IPS-NIHi7 (cell line): ENCODE results near the gene LILRA2.
"Not testable (repeated sequence)": the region's sequence is repeated elsewhere in the genome, so short reads cannot be mapped to it uniquely, and the experiment has no call there.

ENCODE experiments used
- DNase-seq: peaks from one replicate; pipeline ENCODE4 v3.0.0; 2012; ENCODE audit warnings: mixed read lengths; ENCODE audit errors: extremely low spot score

The LILRA2 gene

GRCh38 chr19:54609356-54609791 lies 35.8 kb downstream of the LILRA2 start:
- no peak for DNase-seq

- no peak for DNase-seq
Observed at GRCh38 chr19:54612428-54612827, 38.8 kb downstream of the LILRA2 start.

- DNase-seq = no peak
Observed at GRCh38 chr19:54614726-54615125, 41.1 kb downstream of the LILRA2 start.

- no peak for DNase-seq
Observed at GRCh38 chr19:54616057-54616456, 42.5 kb downstream of the LILRA2 start.

GRCh38 chr19:54616821-54617560 lies 43.4 kb downstream of the LILRA2 start:
- no peak for DNase-seq

GRCh38 chr19:54620464-54620863 lies 46.9 kb downstream of the LILRA2 start:
- no peak for DNase-seq

- DNase-seq = no peak
Observed at GRCh38 chr19:54622431-54622830, 48.8 kb downstream of the LILRA2 start.

GRCh38 chr19:54624234-54624633 lies 50.6 kb downstream of the LILRA2 start:
- not testable (repeated sequence) for DNase-seq

- DNase-seq = not testable (repeated sequence)
Observed at GRCh38 chr19:54624934-54625730, 51.5 kb downstream of the LILRA2 start.

GRCh38 chr19:54626757-54627156 lies 53.2 kb downstream of the LILRA2 start:
- DNase-seq = no peak

- not testable (repeated sequence) for DNase-seq
Observed at GRCh38 chr19:54627912-54628311, 54.3 kb downstream of the LILRA2 start.

GRCh38 chr19:54630262-54630661 lies 56.7 kb downstream of the LILRA2 start, which contains the start of gene LILRB1:
TSS of gene LILRB1 (plus strand) at chr19:54630484. CDS start at chr19:54631074, 590 bp downstream.
- not testable (repeated sequence) for DNase-seq

GRCh38 chr19:54630782-54631181 lies 57.2 kb downstream of the LILRA2 start:
- DNase-seq = no peak

- DNase-seq = not testable (repeated sequence)
Observed at GRCh38 chr19:54631489-54632337, 58.1 kb downstream of the LILRA2 start.

GRCh38 chr19:54632517-54632916 lies 58.9 kb downstream of the LILRA2 start:
- DNase-seq = not testable (repeated sequence)

- DNase-seq = no peak
Observed at GRCh38 chr19:54633401-54633800, 59.8 kb downstream of the LILRA2 start.

GRCh38 chr19:54636081-54636480 lies 62.5 kb downstream of the LILRA2 start:
- DNase-seq = not testable (repeated sequence)

GRCh38 chr19:54638683-54639082 lies 65.1 kb downstream of the LILRA2 start:
- no peak for DNase-seq
